GM19452 (cell line): ENCODE results near the gene KLHL22.

ENCODE experiments used
- ATAC-seq: cut with Tn5 transposase; IDR thresholded peaks from one replicate; pipeline ENCODE4 v1.9.1; 2021; ENCODE audit not compliant: unreplicated experiment

KLHL22 gene

DNA sequence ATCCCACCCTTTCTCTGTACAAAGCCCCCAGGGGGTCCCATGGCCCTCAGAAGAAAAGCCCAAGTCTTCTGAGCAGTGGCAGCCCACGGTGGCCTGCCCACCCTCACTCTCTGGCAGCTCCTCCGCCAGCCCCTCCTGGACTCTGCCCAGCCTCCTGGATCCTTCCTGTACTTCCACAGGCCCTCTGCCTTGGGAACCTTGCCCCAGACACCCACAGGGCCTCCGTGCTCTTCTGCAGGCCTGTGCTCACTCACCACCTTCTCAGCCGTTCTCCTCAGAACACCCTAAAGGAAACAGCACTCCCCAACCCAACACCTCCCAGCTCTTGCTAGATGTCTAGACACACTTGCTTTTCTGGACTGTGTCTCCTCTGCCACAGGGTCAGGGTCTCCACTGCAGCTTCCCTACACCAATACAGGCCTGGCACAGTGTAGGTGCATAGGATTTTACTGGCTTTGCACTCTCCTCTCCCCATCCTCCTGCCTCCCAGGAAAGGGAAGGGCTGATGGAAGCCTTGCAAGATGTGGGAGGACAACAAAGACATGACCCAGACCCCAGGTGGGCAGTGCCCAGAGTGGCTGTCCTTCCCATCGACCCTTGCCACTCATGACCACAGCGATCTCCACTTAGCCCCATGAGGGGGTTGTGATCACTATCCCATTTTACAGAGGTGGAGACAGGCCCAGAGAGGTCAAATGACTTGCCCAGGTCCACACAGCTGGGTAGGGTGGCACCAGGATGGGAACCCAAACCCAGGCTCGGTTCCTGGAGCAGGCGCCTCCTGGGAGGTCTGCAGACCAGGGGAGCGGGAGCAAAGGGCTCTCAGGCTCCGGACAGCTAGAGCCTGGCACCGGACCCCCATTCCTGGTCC, 59.9 kb downstream of the KLHL22 start:
- no peak for ATAC-seq

DNA sequence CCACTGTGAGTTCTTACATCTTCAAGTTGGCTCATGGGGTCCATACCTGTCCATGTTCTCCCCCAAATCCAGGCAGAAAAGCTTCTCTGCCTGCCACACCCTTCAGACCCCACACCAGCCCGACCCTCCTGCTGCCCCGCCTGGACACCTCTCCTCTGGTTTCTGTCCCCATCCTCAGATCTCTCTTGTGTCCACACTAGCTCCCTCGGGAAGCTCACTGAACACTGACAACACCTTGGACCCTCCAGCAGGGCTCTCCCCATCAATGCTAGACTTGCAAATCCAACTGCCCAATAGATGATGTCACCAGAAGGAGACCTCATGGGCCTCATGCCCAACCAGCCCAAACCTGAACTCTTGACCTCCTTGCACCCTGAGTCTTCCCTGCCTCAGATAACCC, 60.8 kb downstream of the KLHL22 start:
- ATAC-seq: no peak

DNA sequence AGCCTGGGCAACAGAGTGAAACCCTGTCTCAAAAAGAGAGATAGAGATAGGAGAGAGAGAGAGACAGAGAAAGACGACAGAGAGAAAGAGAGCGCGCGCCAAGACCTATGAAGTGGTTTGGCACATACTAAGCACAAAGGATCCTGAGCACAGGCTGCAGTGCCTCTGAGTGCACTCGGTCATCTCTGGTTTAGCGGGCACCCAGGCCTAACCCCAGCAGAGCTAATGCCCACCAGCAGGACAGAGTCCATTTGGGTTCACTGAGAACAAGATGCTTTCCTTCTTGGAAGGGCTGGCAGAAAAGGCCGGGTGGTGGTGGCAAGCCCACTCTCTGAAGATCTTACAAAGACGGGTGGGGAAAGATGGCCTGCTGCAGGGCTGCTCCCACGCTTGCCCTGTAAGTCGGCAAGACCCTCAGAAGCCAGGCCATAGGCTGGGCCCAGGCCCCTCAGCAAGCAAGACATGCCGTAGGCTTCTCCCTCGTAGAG, 61.3 kb downstream of the KLHL22 start:
- no peak for ATAC-seq

DNA sequence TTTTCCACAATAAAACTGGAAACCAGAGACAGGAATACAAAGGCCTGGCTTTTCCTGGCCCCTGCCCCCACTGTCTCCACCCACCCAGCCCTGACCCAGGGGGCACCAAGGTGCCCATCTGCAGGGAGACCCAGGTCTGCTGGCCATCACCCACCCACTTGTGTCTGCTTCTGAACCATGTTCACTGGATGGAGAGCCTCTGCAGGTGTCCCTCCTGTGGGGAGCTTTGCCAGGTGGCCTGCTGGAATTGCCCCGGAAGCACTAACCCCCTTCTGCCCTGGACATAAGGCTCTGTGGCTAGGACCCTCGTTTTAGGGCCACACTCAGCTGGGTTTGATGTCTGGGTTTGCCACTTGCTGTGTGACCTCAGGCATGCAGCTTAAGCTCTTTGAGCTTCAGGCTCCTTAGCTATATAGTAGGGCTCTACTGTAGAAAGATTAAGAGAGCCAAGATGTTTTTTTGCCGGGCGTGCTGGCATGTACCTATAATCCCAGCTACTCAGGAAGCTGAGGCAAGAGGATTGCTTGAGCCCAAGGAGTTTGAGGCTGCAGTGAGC, 61.8 kb downstream of the KLHL22 start:
- ATAC-seq: no peak

DNA sequence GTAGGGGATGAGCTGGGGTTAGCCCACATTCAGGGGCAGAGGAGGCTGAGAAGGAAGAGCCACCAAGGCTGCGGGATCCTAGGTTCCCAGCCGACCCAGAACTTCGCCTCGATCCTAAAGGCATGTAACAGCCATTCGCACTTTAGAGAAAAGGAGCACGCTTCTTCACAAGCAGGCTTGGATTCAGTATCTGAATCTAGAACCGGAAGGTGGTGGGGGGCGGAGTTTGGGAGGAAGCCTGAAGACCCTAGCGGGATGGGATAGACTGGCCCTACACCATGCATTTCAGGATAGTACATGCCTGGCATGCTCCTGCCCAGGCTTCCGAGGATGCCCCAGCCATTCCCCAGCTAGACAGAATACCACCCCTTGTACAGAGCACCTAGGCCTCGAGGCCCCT, 62.4 kb downstream of the KLHL22 start:
- ATAC-seq: no peak

DNA sequence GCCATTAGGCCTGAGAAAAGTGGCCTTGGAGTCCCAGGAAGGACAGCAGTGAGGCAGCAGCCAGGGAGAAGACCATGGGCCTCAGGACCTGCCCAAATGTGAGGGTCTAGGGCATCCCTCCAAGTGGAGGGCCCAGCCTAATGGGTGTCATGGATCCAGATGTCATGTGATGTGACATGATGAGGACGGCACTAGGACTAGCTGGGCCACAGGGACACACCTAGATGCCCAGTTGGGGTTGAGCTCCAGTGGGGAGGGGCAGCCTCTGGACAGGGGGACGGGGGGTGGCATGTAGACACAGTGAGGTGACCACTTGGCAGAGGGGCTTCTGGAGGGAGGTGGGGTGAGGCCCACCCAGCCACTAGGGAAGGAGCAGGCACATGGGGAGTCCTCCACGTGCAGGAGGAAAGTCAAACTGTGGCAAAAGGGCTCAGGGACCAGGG, 63.3 kb downstream of the KLHL22 start:
- ATAC-seq: no peak

- no peak for ATAC-seq
These were observed 63.9 kb downstream of the KLHL22 start for GRCh38 chr22:20431511-20432192.

- no peak for ATAC-seq
These were observed 64.7 kb downstream of the KLHL22 start for GRCh38 chr22:20430720-20431510.

DNA sequence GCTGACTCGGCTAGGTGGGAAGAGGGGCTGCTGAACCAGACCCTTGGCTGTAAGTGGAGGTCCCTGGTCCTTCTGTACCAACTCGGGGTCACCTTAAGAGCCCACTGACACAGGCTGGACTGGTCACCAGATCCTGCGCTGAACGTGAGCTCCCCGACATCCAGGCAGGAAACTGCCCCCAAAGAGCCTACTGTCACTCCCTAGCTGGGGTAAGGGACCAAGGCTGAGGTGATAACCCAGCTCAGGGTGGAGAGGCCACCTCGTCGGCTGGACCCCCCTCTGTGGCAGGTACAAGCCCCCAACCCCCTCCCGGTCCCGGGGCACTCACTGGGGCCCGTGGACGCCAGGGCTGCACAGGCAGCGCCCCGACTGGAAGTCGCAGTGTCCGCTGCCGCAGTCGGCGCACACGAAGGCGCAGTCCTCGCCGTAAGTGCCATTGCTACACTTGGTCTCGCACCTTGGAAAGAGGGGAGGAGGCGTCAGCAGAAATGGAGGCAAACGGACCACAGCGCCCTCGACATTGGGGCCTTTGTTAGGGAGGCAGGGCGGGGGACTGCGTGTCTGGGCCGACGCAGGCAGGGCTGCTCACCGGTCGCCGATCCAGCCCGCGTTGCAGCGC, 65.4 kb downstream of the KLHL22 start:
- ATAC-seq: no peak

DNA sequence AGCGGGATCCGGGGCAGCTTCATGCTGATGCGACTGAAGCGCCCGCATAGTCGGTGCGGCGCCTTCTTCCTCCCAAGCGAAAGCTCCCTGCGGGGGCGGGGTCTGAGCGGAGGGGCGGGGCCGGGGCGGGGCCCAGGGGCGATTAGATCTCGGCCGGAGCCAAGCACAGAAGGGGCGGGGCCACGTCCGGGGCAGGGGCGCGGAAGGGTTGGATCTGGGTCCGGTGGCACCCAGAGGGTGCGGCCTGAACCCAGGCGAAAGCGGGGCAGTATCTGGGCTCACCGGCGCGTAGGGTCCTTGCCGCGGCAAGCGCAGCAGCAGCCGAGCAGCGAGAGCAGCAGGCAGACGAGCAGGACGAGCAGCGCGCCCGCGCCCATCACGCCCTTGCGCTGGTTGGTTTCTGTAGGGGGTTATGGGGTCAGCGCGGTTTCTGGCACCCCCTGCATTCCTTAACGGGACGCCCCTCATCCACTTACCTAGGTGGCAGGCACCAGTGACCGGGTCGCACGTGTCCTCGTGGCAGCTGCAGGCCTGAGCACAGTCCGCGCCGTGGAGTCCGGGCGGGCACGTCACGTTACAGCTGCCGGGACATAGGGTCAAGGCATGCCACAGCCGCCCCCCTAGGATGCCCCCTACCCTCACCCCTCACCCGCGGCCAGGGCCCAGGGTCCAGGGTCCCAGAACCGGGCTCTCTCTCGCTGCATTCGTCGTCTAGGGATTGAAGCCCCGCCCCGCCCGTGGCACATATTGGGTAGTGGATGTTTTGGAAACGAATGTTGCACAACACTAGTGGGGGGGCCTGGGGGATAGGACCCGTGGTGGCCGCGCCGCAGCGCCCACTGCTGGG, 66.1 kb downstream of the KLHL22 start:
- no peak for ATAC-seq

GRCh38 chr22:20428496-20429253, 66.9 kb downstream of the KLHL22 start:
- no peak for ATAC-seq

DNA sequence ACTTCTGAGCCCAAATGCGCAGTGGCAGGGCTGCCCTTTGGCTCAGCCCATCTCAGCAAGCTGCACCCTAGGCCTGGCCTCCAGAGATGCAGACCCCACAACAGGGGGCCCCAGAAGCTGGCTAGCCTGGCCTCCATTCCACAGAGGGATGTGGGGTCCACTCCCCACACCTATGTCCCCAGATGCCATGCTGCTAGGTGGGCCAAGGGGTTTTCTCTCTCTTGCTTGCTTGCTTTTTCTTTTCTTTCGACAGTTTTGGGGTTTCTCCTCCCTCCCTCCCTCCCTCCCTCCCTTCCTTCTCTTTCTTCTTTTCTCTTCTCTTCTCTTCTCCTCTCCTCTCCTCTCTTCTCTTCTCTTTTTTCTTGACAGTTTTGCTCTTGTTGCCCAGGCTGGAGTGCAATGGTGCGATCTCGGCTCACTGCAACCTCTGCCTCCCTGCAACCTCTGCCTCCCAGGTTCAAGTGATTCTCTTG, 67.6 kb downstream of the KLHL22 start:
- ATAC-seq: no peak

DNA sequence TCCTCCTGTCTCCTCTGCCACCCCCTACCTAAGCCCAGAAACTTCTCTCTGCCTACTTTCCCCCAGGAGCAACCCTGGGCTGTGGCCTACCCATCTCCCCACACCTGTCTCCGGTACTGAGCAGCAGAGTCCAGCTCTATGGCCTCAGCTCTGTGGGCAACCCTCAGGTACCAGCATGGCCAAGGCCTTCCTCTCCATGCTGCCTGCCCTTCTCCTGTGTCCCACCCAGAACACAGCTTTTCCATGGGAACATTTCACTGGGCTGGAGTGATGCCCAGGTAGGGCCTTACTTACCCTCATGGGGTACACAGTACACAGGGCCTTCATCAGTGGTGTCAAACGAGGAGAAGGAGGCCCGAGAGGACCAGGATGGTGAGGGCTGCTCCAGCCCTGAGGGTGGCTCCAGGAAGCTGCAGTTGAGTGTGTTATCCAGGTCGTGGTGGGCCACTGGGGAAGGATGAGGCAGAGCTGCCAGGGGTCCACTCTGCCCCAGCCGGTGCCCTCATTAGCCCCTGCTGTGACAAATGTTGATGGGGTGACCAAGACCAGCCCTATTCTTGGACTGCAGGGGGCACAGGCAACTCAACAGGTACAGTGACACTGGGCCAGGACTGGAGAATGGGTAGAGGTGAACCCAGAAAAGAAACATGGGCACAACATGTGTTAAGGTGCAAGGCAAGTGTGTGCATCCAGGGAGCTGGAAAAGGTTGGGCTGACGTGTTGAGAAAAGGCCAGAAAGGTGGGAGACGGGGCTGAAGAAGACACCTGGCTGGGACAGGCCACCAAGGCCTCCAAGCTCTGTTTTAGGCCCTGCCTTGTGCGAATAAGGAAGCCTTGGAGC, 68.3 kb downstream of the KLHL22 start:
- no peak for ATAC-seq

- no peak for ATAC-seq
These were observed 69.4 kb downstream of the KLHL22 start for GRCh38 chr22:20426259-20426615.

DNA sequence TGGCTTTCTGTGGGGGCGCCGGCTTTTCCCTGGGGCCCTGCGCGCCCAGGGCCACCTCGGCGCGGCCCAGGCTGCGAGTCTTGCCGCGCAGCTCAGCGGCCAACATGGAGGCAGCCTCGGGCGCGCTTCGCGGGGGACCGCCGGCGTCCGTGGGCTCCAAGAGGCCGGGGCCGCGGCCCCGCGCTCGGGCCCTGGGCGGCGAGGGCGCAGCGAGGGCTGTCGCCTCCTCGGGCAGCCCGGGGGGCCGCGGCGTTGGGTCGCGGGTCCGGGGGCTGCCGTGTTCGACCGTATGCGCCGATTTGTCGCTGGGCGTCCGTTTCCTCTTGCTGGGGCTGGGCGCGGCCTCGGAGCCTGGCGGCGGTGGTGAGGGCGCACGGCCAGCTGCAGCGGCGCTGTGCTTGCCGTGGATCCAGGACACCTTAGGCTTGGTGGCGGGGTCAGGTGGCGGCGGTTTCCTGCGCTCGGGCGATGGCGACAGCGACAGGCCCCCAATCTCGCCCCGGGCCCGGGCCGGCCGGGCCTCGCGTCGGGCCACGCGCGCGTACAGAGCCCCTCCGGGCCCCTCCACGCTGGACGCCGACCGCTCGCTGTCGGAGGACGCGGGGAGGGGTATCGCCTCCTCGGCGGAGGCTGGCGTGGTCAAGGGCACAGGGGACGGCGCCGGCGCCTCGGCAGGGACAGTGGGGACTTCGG, 69.9 kb downstream of the KLHL22 start:
- no peak for ATAC-seq

GRCh38 chr22:20424932-20425565, 70.5 kb downstream of the KLHL22 start:
- no peak for ATAC-seq

DNA sequence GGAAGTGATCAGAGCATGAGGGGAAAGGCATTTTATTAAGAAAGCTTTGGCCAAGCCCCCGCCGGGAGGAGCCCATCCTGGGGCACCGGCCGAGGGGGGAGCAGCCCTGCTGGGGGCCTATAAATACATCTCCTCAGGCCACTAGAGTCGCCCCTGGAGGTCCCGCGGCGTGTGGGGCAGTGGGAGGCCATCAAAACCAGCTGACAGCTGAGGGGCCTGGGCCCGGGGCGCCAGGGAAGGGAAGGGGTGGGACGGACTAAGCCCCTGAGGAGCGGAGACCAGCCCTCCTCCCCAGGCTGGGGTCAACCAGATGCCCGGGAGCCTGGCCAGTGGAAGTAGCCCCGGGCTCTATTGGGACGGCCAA, 71.0 kb downstream of the KLHL22 start:
- no peak for ATAC-seq
